Loucy (cell line): ENCODE measurements around the gene WNK2.

Source experiments
- CTCF ChIP-seq: fragments of 200-600 bp; sonication (generic); conservative IDR thresholded peaks from 2 replicates; pipeline ENCODE4 v1.5.1; 2014; ENCODE audit warnings: mild to moderate bottlenecking, antibody characterized with exemption, low read length
- EZH2phosphoT487 ChIP-seq: fragments of 200-600 bp; IDR thresholded peaks from 2 replicates; pipeline ENCODE4 v1.6.1; 2018; ENCODE audit warnings: antibody characterized with exemption, mild to moderate bottlenecking, moderate library complexity, borderline replicate concordance

GRCh38 chr9:93320591-93321219 lies 136.8 kb downstream of the WNK2 start:
- TF ChIP-seq CTCF: no peak
- TF ChIP-seq EZH2phosphoT487: no peak
